ENCODE results near the gene KDM7A. TPM values are rescaled to one million over a fixed set of nuclear protein-coding genes. Genes with fewer than 3 reads are reported as not detected.

KDM7A gene
- total RNA-seq, 4 donors from 2014 or later = 4.1 to 17.5 (median 12.4) TPM

DNA sequence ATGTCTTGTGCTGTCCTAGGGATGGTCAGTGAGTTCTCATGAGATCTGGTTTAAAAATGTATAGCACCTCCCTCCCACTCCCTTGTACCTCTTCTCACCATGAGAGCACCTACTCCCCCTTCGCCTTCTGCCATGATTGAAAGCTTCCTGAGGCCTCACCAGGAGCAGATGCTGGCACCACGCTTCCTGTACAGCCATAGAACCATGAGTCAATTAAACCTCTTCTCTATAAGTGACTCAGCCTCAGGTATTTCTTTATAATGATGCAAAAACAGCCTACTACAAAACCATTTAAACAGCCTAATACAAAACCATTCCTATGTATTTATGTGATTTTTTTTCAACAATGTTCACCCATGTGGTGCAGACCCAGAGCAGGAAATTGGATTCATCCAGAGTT is 32.0 kb downstream of the KDM7A start:
- TF ChIP-seq POLR2A (IDR thresholded peaks at IDR 0.05) = no peak
- TF ChIP-seq, protein P1, sequence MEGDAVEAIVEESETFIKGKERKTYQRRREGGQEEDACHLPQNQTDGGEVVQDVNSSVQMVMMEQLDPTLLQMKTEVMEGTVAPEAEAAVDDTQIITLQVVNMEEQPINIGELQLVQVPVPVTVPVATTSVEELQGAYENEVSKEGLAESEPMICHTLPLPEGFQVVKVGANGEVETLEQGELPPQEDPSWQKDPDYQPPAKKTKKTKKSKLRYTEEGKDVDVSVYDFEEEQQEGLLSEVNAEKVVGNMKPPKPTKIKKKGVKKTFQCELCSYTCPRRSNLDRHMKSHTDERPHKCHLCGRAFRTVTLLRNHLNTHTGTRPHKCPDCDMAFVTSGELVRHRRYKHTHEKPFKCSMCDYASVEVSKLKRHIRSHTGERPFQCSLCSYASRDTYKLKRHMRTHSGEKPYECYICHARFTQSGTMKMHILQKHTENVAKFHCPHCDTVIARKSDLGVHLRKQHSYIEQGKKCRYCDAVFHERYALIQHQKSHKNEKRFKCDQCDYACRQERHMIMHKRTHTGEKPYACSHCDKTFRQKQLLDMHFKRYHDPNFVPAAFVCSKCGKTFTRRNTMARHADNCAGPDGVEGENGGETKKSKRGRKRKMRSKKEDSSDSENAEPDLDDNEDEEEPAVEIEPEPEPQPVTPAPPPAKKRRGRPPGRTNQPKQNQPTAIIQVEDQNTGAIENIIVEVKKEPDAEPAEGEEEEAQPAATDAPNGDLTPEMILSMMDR (IDR thresholded peaks at IDR 0.05) = no peak
- DNase-seq = no peak
- intact Hi-C loops (cut with DNase I; ENCODE audit: low total_unique reads) = no loop called here
- no peak overlapping the region for H3K4me3 ChIP-seq
- no peaks in the 10 kb centered on the region for H3K4me1 ChIP-seq
- H3K27me3 ChIP-seq = no peaks in the 10 kb centered on the region
- no peaks in the 10 kb centered on the region for H3K36me3 ChIP-seq
- no peaks in the 10 kb centered on the region for H3K9me3 ChIP-seq
- H3K27ac ChIP-seq = no peak overlapping the region

DNA sequence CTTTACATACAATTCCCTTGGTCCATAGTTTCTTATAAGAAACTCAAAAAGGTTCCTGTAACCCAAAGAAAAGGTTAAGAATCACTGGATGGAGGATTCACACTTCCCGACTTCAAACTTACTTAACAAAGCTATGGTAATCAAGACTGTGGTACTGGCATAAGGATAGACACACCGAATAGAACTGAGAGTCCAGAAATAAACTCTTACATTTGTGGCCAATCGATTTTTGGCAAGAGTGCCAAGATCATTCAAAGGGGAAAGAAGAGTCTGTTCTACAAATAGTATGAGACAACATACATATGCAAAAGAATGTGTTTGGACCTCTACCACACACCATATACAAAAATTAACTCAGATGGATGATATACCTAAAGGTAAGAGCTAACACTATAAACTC is 32.8 kb downstream of the KDM7A start:
- no peaks in the 10 kb centered on the region for H3K9me3 ChIP-seq
- H3K27me3 ChIP-seq = no peaks in the 10 kb centered on the region
- no peak overlapping the region for H3K4me3 ChIP-seq
- H3K36me3 ChIP-seq = no peaks in the 10 kb centered on the region
- H3K4me1 ChIP-seq = no peaks in the 10 kb centered on the region
- DNase-seq = no peak
- no peak for TF ChIP-seq POLR2A (IDR thresholded peaks at IDR 0.05)
- TF ChIP-seq, protein P1 (IDR thresholded peaks at IDR 0.05) = no peak
- no peak overlapping the region for H3K27ac ChIP-seq
- intact Hi-C loops (cut with DNase I; ENCODE audit: low total_unique reads) = no loop called here

DNA sequence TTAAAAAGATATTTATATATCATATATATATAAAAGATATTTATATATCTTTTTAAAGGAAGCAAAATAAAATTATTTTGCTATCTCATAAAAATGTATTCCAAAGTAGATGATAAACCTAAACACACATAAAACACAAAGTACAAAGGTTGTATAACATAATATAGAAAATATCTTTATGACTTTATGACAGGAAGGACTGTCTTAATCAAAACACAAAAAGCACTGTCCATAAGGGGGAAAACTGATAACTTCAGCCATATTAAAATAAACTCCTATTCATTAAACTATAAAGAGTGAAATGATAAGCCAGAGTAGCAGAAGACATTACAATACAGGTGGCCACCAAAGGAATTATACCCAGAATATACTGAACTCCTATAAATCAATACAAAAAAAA is 34.8 kb downstream of the KDM7A start:
- Histone ChIP-seq H3K36me3 (no peaks in the 10 kb centered on the region), H3K27me3 (no peaks in the 10 kb centered on the region), H3K4me3 (no peak overlapping the region), H3K27ac (no peak overlapping the region), H3K9me3 (no peaks in the 10 kb centered on the region), H3K4me1 (no peaks in the 10 kb centered on the region)
- DNase-seq = no peak
- no peak for TF ChIP-seq POLR2A (IDR thresholded peaks at IDR 0.05)
- TF ChIP-seq, protein P1 (IDR thresholded peaks at IDR 0.05) = no peak
- intact Hi-C loops (cut with DNase I; ENCODE audit: low total_unique reads) = no loop called here

DNA sequence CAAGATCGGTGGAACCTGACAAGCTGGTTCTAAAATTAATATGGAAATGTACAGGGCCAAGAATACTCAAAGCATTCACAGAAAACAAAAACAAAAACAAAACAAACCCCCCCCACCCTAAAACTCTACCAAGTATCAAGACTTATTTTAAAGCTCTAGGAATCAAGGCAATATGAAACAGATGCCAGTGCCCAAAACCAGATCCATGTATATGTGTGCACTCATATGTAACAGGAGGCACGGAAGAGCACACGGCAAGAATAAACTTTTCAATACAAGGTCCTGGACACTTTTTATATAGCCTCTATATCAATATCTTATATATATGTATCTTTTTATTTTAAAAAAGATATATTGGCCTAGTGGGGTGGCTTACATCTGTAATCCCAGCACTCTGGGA is 35.5 kb downstream of the KDM7A start:
- intact Hi-C loops (cut with DNase I; ENCODE audit: low total_unique reads) = no loop called here
- H3K27me3 ChIP-seq = no peaks in the 10 kb centered on the region
- H3K4me3 ChIP-seq = no peak overlapping the region
- no peak for TF ChIP-seq POLR2A (IDR thresholded peaks at IDR 0.05)
- TF ChIP-seq, protein P1 (IDR thresholded peaks at IDR 0.05) = no peak
- no peaks in the 10 kb centered on the region for H3K36me3 ChIP-seq
- DNase-seq = no peak
- no peak overlapping the region for H3K27ac ChIP-seq
- no peaks in the 10 kb centered on the region for H3K4me1 ChIP-seq
- no peaks in the 10 kb centered on the region for H3K9me3 ChIP-seq

DNA sequence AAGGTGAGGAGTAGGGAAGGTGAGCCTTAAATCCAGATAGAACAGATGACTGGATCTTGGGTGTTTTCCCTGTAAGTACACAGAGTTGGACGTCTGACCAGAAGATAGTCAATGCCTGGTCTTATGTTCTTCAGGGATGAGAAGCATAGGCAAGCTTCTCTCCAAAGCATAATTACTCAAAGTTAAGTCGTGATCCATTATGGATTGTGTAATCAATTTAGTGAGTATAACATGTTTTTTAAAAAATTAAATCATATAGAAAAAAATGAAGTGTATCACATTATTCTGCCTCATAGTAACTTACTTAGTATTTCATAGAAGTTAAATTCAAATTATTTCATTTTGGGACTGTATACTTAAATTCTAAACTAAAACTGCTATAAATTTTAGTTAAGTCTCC is 39.7 kb downstream of the KDM7A start:
- intact Hi-C loops (cut with DNase I; ENCODE audit: low total_unique reads) = no loop called here
- TF ChIP-seq, protein P1 (IDR thresholded peaks at IDR 0.05) = no peak
- TF ChIP-seq POLR2A (IDR thresholded peaks at IDR 0.05) = no peak
- Histone ChIP-seq H3K4me3 (no peak overlapping the region), H3K36me3 (no peaks in the 10 kb centered on the region), H3K4me1 (no peaks in the 10 kb centered on the region), H3K27me3 (no peaks in the 10 kb centered on the region), H3K9me3 (no peaks in the 10 kb centered on the region), H3K27ac (no peak overlapping the region)
- no peak for DNase-seq
